ENCODE data around the gene MPI. TPM values are rescaled to one million over a fixed set of nuclear protein-coding genes. Genes with fewer than 3 reads are reported as not detected.
"Not testable (repeated sequence)": the region's sequence is repeated elsewhere in the genome, so short reads cannot be mapped to it uniquely, and the experiment has no call there.

Gene MPI
- total RNA-seq, 1 experiment from 2014 or later, result 50.9 TPM

DNA sequence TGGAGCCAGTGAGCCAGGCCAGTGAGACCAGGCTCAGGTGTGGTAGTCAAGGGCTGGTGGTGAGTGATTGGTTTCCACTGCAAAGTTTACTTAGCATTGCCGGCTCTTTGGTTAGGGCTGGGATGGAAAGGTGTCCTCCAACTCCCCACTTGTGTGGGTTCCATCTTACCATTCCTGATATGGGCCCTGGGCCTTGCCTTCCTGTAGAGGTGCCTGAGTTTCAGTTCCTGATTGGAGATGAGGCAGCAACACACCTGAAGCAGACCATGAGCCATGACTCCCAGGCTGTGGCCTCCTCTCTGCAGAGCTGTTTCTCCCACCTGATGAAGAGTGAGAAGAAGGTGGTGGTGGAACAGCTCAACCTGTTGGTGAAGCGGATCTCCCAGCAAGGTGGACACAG, 3.1 kb downstream of the MPI start:
- Histone ChIP-seq H3K36me3 (replicated peaks; ENCODE audit: control insufficient read depth, insufficient read depth, low read length) (peaks cover 26% of the 10 kb centered on the region), H3K27me3 (ENCODE audit: control insufficient read depth, insufficient read depth, low read length) (no peaks in the 10 kb centered on the region), H3K4me3 (ENCODE audit: insufficient read depth, low read depth, low read length) (no peak overlapping the region)
- DNase-seq, result no peak

DNA sequence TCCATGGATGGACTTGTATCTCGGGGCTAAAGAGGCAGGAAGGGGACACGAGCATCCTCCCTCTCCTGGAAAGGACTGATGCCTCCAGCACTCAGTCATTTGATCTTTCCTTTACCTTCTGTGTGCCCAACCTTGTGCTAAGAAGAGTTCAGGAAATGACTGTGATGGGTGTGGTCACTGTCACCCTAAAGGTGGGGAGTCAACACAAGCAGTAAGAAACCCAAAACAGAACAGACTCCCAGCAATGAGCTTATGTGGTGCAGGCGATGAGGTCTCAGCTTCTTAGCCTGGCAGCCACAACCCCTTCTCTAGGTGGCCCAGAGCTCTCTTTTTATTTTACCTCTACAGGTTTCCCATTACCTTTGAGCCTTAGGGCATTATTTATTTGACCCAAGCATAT, 3.8 kb downstream of the MPI start:
- peaks cover 26% of the 10 kb centered on the region for H3K36me3 ChIP-seq (replicated peaks; ENCODE audit: control insufficient read depth, insufficient read depth, low read length)

DNA sequence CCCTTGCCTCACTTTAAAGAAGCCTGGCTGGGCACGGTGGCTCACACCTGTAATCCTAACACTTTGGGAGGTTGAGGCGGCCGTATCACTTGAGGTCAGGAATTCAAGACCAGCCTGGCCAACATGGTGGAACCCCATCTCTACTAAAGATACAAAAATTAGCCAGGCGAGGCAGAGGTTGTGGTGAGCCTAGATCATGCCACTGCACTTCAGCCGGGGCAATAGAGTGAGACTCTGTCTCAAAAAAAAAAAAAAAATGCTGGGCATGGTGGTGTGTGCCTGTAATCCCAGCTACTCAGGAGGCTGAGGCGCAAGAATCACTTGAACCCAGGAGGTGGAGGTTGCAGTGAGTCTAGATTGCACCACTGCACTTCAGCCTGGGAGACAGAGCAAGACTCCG, 4.5 kb downstream of the MPI start:
- H3K36me3 ChIP-seq (replicated peaks; ENCODE audit: control insufficient read depth, insufficient read depth, low read length), result peaks cover 29% of the 10 kb centered on the region
- not testable (repeated sequence) for H3K27me3 ChIP-seq (ENCODE audit: control insufficient read depth, insufficient read depth, low read length); H3K4me3 ChIP-seq (ENCODE audit: insufficient read depth, low read depth, low read length); DNase-seq

More for the DNA sequence above, 3.8 kb downstream of the MPI start:
- Histone ChIP-seq H3K4me3 (ENCODE audit: insufficient read depth, low read depth, low read length) (no peak overlapping the region), H3K27me3 (ENCODE audit: control insufficient read depth, insufficient read depth, low read length) (no peaks in the 10 kb centered on the region)
- DNase-seq, result no peak

DNA sequence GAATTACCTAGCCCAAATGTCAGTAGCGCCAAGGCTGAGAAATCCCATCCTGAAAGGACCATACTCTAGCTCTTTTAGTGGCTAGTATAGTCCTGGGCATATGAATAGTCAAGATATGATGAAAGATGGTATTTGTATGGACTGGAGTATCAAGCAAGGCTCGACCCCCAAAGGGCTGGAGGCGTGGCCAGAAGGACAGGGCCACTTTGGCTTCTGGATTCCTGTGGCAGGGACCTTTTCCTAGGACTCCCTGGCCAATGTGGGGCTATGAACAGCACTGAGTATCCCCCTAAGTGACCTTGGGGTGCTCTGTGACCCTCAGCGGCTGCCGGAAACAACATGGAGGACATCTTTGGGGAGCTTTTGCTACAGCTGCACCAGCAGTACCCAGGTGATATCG, 6.0 kb downstream of the MPI start:
- DNase-seq, result no peak
- H3K27me3 ChIP-seq (ENCODE audit: control insufficient read depth, insufficient read depth, low read length), result no peaks in the 10 kb centered on the region
- no peak overlapping the region for H3K4me3 ChIP-seq (ENCODE audit: insufficient read depth, low read depth, low read length)
- peaks cover 41% of the 10 kb centered on the region for H3K36me3 ChIP-seq (replicated peaks; ENCODE audit: control insufficient read depth, insufficient read depth, low read length)

DNA sequence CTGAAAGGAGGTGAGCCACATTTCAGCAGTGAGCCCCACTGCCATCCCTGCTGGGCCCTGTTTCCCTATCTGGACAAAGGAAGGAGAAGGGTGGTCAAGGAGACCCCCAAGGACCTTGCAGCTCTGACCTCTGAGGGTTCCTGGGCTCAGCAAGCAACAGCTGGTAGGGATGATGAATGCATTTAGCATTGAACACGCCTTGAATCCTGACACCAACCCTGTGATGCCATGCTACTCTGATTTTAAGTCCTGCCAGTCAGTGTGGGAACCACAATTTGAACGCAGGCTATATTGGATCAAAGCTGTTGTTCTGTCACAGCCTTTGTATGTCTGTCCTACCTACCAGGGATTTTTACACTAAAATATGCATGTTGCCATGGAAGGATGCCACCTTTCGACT, 6.5 kb downstream of the MPI start:
- H3K27me3 ChIP-seq (ENCODE audit: control insufficient read depth, insufficient read depth, low read length), result no peaks in the 10 kb centered on the region
- H3K4me3 ChIP-seq (ENCODE audit: insufficient read depth, low read depth, low read length), result no peak overlapping the region
- H3K36me3 ChIP-seq (replicated peaks; ENCODE audit: control insufficient read depth, insufficient read depth, low read length), result peaks cover 44% of the 10 kb centered on the region
- no peak for DNase-seq

DNA sequence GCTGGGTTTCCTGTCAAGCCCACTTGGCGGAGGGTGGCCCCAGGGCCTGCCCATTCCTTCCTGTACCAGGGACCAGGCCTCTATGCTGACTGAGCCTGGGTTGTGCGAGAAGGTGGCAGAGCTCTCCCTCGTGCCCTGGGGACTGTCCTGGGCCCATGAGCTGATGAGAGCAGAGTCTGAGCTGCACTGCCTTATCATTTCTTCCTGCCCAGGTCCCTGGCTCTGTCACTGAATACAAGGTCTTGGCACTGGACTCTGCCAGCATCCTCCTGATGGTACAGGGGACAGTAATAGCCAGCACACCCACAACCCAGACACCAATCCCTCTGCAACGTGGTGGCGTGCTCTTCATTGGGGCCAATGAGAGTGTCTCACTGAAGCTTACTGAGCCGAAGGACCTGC, 7.5 kb downstream of the MPI start:
- no peak overlapping the region for H3K4me3 ChIP-seq (ENCODE audit: insufficient read depth, low read depth, low read length)
- no peak for DNase-seq
- no peaks in the 10 kb centered on the region for H3K27me3 ChIP-seq (ENCODE audit: control insufficient read depth, insufficient read depth, low read length)
- peaks cover 46% of the 10 kb centered on the region for H3K36me3 ChIP-seq (replicated peaks; ENCODE audit: control insufficient read depth, insufficient read depth, low read length)

DNA sequence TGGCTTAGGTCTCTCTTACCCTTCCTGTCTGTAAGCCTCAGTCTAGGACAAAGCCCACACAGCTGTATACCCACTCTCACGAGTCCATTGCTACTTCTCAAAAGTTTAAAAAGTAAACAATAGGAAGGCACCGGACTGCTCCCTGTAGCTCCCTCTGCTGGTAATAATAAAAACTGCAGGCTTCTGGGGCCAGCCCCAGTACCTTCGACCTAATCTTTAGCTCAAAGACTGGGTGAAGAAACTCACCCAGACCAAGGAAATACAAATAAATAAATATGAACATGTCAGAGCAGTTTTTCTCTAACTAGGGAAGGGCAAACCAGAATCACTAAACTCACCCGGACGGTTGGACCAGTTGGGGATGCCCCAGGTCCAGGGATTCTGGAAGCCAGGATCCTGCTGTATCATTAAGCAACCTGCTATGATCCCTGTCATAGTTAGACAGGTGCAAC, 11.8 kb downstream of the MPI start:
- H3K4me3 ChIP-seq (ENCODE audit: insufficient read depth, low read depth, low read length), result no peak overlapping the region
- DNase-seq, result peak; percentile 90
- no peaks in the 10 kb centered on the region for H3K27me3 ChIP-seq (ENCODE audit: control insufficient read depth, insufficient read depth, low read length)
- H3K36me3 ChIP-seq (replicated peaks; ENCODE audit: control insufficient read depth, insufficient read depth, low read length), result peaks cover 50% of the 10 kb centered on the region

DNA sequence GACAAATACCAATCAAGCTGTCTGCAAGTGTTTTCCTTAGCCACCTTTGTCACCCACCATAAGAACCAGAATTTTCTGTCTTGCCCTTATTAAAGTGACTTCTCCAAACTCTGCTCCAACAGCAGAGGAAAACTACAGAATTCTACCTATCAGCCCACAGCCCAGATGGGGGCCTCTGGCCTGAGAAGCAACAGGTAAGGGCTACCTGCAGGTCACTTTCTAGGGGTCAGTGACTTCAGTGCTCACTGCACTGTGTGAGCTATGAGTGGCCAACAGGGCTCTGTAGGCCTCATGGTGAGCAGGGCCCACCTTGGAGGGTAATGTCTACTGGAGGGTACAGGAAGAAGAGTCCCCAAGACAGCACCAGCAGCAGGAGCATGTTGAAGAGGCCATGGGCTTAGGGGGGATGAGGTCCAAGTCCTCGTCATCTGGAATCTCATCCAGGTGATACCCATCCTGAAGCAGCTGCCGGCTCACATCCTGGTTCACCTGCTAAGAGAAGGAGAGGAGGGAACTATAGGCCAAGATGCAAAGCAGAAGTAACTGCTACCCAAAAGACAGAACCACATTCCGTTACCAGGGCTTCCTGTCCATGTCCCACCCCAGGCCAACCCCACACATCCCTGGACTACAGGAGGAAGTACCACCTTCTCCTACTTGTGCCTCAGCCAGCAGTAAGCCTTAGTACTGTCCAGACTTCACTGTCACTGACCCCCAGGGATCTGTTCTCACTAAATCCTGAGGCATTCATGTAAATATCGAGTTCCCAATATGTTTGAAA, 12.6 kb downstream of the MPI start:
- H3K27me3 ChIP-seq (ENCODE audit: control insufficient read depth, insufficient read depth, low read length), result no peaks in the 10 kb centered on the region
- no peak overlapping the region for H3K4me3 ChIP-seq (ENCODE audit: insufficient read depth, low read depth, low read length)
- DNase-seq, result no peak
- H3K36me3 ChIP-seq (replicated peaks; ENCODE audit: control insufficient read depth, insufficient read depth, low read length), result peaks cover 48% of the 10 kb centered on the region

DNA sequence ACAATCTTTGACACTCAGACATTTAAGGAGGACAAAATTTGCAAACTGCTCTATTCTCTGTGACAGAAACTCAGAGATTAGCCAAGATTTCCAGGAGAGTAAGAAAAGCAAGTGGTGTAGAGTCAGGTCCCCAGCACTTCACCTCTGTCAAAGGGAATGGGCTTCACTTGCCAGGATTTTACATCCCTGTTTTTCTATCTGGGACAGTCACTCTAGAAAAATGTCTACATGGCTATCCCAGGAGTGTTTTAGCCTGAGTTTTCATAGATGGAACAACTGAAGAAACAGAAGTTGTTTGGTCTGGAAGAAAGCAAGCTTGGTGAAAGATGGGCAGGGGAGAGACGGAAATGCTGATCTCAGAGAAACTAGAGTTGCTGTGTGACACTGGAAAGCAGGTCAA, 13.8 kb downstream of the MPI start:
- DNase-seq, result no peak
- Histone ChIP-seq H3K27me3 (ENCODE audit: control insufficient read depth, insufficient read depth, low read length) (no peaks in the 10 kb centered on the region), H3K36me3 (replicated peaks; ENCODE audit: control insufficient read depth, insufficient read depth, low read length) (peaks cover 48% of the 10 kb centered on the region), H3K4me3 (ENCODE audit: insufficient read depth, low read depth, low read length) (no peak overlapping the region)

DNA sequence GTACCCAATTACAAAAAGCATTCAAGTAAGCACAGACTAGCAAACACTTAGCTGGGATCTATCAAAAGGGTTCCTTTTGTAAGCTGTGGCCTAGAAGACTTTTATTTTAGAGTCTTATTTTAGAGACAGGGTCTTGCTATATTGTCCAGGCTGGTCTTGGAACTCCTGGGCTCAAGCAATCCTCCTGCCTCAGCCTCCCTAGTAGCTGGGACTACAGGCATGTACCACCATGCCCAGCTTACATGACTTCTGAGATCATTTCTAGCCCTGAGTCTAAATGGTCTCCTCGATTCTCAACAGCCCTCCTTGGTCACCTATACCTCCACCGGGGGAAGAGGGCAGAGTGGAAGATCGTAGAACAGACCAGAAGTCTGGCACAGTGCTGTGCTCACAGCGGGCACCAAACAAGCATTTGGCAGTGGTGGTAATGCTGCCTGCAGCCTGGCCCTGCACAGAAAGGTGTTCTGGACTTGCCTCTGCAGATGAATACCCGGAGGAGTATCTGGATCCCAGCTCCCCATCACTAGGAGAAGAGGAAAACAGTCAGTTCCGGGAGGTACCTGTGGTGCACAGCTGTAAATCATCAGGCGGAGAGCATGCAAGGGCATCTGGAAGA, 14.5 kb downstream of the MPI start:
- DNase-seq, result no peak
- H3K27me3 ChIP-seq (ENCODE audit: control insufficient read depth, insufficient read depth, low read length), result no peaks in the 10 kb centered on the region
- peaks cover 45% of the 10 kb centered on the region for H3K36me3 ChIP-seq (replicated peaks; ENCODE audit: control insufficient read depth, insufficient read depth, low read length)
- H3K4me3 ChIP-seq (ENCODE audit: insufficient read depth, low read depth, low read length), result no peak overlapping the region

DNA sequence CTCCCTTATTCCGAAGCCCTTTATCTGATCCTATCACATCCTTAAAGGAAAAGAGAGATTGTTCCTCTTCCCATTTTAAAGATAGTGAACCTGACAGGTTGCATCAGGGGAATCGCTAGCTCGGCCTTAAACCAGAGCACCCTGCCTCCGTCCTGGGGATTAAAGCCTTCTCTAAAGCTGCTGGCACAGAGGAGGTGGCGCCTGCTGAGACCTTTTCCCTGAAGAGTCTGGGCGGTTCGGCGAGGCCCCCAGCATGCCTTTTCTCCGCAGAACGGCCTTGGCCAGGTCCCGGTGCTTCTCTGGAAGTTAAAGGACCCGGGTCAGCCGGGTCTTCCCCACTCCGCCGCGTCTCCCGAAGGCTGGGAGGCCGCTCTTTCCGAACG, 16.2 kb downstream of the MPI start:
- H3K4me3 ChIP-seq (ENCODE audit: insufficient read depth, low read depth, low read length), result peak overlapping the region; percentile 89
- no peaks in the 10 kb centered on the region for H3K27me3 ChIP-seq (ENCODE audit: control insufficient read depth, insufficient read depth, low read length)
- H3K36me3 ChIP-seq (replicated peaks; ENCODE audit: control insufficient read depth, insufficient read depth, low read length), result peaks cover 32% of the 10 kb centered on the region
- no peak for DNase-seq

DNA sequence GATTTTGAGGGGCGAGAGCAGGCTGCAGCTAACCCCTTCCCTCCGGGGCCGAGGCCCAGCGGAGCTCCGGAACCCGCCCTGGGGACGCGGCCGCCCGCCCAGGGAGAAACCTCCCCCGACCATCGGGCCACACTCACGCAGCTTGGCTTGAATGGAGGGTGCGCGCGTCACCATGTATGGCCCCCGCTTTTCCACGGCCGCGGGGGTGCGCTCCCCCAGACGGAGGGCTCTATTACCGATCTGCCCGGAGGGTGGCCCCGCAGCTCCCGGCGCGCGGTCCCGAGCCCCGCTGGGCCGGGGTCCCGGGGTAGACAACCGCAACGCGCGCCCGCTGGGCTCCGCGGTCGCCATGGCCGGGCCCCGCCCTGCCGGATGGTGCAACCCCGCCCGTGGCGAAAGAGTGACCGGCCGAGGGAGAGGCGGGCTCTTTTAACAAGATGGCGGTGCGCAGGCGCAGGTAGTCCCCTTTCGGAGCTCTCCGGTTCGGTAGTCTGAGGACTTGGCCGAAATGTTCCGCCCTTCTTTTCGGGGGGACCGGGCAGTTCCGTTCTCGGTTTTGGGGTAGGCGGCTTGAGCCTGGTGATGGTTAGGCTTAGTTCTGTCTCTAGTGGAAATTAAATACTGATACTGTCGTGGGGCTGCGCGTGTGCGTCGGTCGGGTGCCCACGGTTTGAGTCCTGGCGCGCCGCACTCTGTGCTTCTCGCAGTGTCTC, 16.8 kb downstream of the MPI start, which contains the start of gene FAM219B:
Gene FAM219B, minus strand, starts transcription at position 402 of the 713 bp plus-strand sequence. Its CDS starts 51 bp downstream, at position 351.
- Histone ChIP-seq H3K27me3 (ENCODE audit: control insufficient read depth, insufficient read depth, low read length) (no peaks in the 10 kb centered on the region), H3K4me3 (ENCODE audit: insufficient read depth, low read depth, low read length) (peak within 1 kb of the TSS; percentile 89), H3K36me3 (replicated peaks; ENCODE audit: control insufficient read depth, insufficient read depth, low read length) (peaks cover 29% of the 10 kb centered on the region)
- peak; percentile 98 for DNase-seq

DNA sequence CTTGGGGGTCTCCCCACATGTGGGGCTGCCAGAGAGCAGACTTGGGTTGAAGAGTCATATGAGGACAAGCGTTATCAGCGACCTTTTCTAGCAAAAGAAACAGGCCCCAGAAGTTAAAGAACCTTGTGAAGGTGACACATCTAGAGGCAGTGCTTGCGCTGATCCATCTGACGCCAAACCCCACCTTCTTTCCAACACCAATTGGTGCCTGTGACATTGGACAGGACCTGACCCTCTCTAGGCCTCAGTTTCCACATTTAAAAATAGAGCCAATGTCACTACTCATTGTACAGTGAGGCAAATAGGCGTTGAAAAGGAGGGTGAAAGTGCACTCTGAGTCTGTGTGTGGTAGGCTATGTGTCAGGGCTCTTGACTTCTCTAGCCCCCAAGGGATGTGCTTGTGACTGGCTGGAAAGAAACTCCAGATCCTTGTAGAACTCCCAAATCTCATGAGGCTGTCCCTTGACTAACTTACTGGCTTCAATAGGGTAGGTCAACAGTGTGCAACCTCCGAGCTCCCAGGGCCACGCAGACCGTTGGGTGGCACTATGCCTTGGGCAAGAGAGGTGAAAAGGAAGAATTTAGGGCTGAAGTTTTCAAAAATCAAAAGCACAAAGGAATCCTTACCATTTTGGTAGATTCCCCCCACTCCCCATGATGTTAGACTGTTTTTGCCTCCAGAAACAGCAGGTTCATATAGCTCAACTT, 17.5 kb downstream of the MPI start:
- peak; percentile 57 for DNase-seq
- no peaks in the 10 kb centered on the region for H3K27me3 ChIP-seq (ENCODE audit: control insufficient read depth, insufficient read depth, low read length)
- H3K36me3 ChIP-seq (replicated peaks; ENCODE audit: control insufficient read depth, insufficient read depth, low read length), result peaks cover 28% of the 10 kb centered on the region
- H3K4me3 ChIP-seq (ENCODE audit: insufficient read depth, low read depth, low read length), result peak overlapping the region; percentile 89

DNA sequence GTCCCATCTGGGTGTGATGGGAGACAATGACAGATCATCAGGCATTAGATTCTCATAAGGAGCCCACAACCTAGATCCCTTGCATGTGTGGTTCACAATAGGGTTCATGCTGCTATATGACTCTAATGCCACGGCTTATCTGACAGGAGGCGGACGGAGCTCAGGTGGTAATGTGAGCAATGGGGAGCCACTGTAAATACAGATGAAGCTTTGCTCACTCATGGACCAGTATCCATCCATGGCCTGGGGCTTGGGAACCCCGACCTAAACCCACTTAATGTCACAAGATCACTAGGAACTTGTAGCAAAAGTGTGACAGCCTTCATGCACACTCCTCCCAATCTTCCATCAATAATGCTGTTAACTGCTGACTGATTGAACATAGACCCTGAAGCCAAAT, 18.8 kb downstream of the MPI start:
- Histone ChIP-seq H3K36me3 (replicated peaks; ENCODE audit: control insufficient read depth, insufficient read depth, low read length) (peaks cover 21% of the 10 kb centered on the region), H3K27me3 (ENCODE audit: control insufficient read depth, insufficient read depth, low read length) (no peaks in the 10 kb centered on the region), H3K4me3 (ENCODE audit: insufficient read depth, low read depth, low read length) (no peak overlapping the region)
- DNase-seq, result no peak
